ENCODE measurements around the gene FIZ1.

DNA sequence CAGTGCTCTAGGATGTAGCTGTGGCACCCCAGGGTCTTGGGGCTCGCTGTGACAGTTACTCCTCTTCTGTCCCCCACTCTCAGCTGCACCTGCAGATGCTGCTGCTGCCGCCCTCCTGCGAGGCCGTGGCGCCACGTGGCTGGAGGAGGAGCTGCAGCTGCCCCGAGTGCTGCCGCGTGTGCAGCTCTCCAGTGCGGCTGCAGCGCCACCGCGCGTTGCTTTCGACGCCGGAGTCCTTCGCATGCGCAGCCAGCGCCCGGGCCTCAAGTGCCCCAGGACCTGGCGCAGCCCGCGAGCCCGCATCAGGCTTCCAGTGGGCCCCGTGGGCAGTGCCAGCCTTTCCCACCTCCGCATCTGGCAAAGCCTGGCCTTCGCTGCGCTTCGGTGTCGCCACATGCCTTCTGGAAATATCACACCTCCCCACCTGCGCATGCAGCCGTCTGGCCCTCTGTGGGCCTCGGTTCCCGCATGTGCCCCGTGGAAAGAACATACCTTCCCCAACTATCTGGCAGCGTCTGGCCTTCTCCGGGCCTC, 40.8 kb upstream of the FIZ1 start:
- TF ChIP-seq, protein P1, sequence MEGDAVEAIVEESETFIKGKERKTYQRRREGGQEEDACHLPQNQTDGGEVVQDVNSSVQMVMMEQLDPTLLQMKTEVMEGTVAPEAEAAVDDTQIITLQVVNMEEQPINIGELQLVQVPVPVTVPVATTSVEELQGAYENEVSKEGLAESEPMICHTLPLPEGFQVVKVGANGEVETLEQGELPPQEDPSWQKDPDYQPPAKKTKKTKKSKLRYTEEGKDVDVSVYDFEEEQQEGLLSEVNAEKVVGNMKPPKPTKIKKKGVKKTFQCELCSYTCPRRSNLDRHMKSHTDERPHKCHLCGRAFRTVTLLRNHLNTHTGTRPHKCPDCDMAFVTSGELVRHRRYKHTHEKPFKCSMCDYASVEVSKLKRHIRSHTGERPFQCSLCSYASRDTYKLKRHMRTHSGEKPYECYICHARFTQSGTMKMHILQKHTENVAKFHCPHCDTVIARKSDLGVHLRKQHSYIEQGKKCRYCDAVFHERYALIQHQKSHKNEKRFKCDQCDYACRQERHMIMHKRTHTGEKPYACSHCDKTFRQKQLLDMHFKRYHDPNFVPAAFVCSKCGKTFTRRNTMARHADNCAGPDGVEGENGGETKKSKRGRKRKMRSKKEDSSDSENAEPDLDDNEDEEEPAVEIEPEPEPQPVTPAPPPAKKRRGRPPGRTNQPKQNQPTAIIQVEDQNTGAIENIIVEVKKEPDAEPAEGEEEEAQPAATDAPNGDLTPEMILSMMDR (conservative IDR thresholded peaks at IDR 0.05; ENCODE audit: low read depth in 2 of 2): peak; percentile 7 to 54; a peak in 2 of 4 replicates
- TF ChIP-seq POLR2AphosphoS5 (IDR thresholded peaks at IDR 0.05; ENCODE audit: low read depth): no peak; the same call in 1 of the 2 replicates
- no peak for TF ChIP-seq EZH2phosphoT487 (IDR thresholded peaks at IDR 0.05; ENCODE audit: unreplicated experiment)
- no peak for TF ChIP-seq ETS1 (IDR thresholded peaks at IDR 0.05)
- no peak for TF ChIP-seq EZH2 (IDR thresholded peaks at IDR 0.05; ENCODE audit: low read depth, unreplicated experiment)
- no peak for TF ChIP-seq ZNF114 (CRISPR knock-in tag; IDR thresholded peaks at IDR 0.05)
- no peak for TF ChIP-seq NANOG (IDR thresholded peaks at IDR 0.05; ENCODE audit: borderline replicate concordance)
